Eye (tissue), 1 donor: Measurements from ENCODE around the gene ANO5.
A peak's percentile ranks its signal among the peaks of the same experiment; 100 is the strongest.

Experiments
- DNase-seq: peaks from one replicate; pipeline ENCODE4 v3.0.0-alpha.2; 2015

Gene ANO5, protein sequence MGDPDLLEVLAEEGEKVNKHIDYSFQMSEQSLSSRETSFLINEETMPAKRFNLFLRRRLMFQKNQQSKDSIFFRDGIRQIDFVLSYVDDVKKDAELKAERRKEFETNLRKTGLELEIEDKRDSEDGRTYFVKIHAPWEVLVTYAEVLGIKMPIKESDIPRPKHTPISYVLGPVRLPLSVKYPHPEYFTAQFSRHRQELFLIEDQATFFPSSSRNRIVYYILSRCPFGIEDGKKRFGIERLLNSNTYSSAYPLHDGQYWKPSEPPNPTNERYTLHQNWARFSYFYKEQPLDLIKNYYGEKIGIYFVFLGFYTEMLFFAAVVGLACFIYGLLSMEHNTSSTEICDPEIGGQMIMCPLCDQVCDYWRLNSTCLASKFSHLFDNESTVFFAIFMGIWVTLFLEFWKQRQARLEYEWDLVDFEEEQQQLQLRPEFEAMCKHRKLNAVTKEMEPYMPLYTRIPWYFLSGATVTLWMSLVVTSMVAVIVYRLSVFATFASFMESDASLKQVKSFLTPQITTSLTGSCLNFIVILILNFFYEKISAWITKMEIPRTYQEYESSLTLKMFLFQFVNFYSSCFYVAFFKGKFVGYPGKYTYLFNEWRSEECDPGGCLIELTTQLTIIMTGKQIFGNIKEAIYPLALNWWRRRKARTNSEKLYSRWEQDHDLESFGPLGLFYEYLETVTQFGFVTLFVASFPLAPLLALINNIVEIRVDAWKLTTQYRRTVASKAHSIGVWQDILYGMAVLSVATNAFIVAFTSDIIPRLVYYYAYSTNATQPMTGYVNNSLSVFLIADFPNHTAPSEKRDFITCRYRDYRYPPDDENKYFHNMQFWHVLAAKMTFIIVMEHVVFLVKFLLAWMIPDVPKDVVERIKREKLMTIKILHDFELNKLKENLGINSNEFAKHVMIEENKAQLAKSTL

GRCh38 chr11:22192642-22193347, at the start of gene ANO5:
Gene ANO5 (plus strand): TSS chr11:22193085. CDS start chr11:22193493, 408 bp downstream.
- peak; percentile 83 for DNase-seq

DNA sequence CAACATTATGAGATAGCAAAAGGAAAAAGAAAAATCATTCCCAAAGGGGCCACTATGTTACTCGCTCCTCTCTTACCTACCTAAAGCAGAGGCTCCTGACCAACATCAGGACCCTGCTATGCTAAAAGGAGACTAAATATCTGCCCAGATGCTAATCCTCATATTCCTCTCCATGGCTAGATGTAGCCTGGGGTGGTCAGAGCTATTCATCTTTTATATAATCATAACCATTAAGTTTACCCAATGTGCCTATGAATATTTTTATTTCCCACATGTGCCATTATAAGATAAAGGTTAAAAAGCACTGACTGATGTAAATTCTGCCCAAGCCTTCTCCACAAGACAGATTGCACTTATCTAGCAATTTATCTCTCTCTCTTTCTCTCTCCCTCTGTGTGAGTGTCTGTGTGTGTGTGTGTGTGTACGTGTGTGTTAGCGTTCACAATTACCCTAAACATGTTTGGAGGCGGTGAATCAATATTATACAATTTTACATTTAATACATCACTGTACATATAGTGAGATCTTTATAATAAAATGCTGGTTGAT, 41.2 kb upstream of the ANO5 start:
- no peak for DNase-seq

GRCh38 chr11:22157531-22157930, 35.4 kb upstream of the ANO5 start:
- DNase-seq = no peak

GRCh38 chr11:22161489-22161888, 31.4 kb upstream of the ANO5 start:
- DNase-seq = no peak

GRCh38 chr11:22162756-22163155, 30.1 kb upstream of the ANO5 start:
- no peak for DNase-seq

- no peak for DNase-seq
These were observed 29.5 kb upstream of the ANO5 start for GRCh38 chr11:22163394-22163797.

GRCh38 chr11:22165087-22165486, 27.8 kb upstream of the ANO5 start:
- DNase-seq = no peak

GRCh38 chr11:22165759-22166513, 26.9 kb upstream of the ANO5 start:
- no peak for DNase-seq

DNA sequence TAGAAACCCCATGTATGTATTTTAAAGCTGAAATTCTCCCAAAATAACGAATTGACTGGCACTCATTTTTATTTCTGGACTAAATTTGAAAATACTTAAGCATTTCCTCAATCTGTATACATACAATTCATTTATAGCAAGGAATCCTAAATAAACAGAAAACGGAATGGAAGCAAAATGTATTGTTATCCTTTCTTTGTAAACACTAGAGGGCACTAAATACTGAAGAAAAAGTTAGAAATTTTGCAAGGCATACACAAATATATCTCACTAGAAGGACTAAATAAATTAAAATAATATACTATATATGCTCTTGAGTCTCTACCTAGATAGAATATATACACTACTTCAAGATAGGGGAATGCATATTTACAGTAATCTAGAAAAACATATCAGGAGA, 23.1 kb upstream of the ANO5 start:
- DNase-seq = no peak

GRCh38 chr11:22173532-22173931, 19.4 kb upstream of the ANO5 start:
- no peak for DNase-seq

DNA sequence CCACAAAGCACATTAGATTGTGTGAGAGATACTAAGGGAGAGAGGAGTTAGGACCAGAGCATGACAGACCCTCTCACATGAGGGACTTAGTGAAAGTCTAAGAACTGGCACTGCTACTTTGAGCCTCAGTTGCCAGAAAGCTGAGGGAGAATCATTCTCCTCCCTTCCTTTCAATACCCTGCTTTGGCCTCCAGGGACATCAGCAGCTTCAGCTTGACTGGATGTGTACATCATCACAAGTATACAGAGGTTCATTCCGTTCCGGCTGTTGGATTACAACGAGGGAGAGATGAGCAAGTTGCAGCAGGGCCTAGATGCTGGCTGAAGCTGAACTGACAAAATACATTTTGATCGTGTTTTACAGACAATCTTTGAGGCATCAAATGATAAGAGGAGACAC, 15.7 kb upstream of the ANO5 start:
- peak; percentile 62 for DNase-seq

- no peak for DNase-seq
These were observed 13.3 kb upstream of the ANO5 start for GRCh38 chr11:22179626-22180025.

DNA sequence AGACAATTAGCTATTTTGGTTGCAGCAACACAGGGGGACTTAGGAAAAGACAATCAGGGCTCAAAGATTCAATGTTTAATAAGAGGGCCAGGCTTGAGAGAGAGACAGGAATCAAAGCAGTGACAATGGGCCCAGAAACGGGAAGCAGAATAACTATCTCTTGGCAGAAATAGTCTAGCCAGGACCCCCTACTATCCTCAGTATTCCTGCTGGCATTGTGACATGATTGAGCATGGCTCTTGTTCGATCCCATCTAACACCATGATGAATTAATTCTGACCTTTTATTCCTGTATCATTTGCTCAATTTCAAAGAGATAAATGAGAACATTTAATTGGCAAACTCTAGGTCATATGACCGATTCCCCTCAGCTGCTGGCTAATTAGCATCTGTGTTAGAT, 12.8 kb upstream of the ANO5 start:
- DNase-seq = no peak

DNA sequence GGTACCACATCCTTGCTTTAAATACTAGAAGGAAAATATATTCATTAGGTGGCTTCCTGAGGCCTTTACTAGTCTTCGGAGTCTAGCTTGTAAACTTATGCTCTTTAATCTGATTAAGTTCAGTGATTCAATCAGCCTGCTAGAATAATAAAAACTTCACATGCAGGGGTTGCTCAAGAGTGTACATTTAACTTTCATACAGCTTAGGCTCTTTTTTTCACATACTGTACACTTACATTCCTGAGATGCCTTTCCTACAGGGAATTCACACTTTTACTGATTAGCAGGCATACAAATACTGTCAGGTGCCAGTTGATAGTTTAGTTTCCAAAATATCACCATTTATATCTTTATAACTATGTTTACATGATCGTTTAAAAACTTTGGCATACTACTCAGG, 3.2 kb upstream of the ANO5 start:
- no peak for DNase-seq

GRCh38 chr11:22190827-22191463, 1.9 kb upstream of the ANO5 start:
- no peak for DNase-seq

- DNase-seq = no peak
These were observed 620 bp upstream of the ANO5 start for GRCh38 chr11:22192289-22192641.

- peak; percentile 74 for DNase-seq
These were observed 615 bp downstream of the ANO5 start for GRCh38 chr11:22193348-22194051.

DNA sequence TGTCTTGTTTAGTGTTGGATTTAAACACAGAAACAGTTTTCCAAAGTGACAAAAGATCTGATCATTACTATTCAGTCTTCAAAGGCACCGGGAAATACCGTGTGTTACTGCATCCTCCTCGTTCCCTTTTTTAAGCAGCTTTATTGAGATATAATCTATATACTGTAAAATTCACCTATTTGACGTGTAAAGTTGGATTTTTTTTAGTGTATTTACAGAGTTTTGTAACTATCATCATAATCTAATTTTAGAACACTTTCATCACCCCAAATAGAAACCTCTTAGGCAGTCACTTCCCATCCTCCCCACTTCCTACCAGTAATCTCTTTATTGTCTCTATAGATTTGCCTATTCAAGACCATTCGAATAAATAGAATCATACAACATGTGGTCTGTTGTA, 1.4 kb downstream of the ANO5 start:
- DNase-seq = no peak

DNA sequence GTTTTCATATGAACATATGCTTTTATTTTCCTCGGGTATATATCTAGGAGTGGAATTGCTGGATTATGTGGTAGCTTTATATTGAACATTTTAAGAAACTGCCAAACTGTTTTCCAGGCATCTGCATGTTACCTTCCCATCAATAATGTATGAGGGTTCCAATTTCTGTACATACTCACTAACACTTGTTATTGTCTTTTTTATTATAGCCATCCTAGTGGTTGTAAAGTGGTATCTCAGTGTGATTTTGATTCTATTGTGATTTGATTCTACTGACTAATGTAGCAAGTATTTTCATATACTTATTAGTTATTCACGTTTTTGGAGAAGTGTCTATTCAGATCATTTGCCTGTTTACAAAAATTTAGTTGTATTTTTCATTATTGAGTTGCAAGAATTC, 2.0 kb downstream of the ANO5 start:
- DNase-seq = no peak

GRCh38 chr11:22197139-22198005, 4.5 kb downstream of the ANO5 start:
- no peak for DNase-seq
